Fibroblast of lung (primary cell): ENCODE data around the gene NQO1. TPM values are rescaled to one million over a fixed set of nuclear protein-coding genes. Genes with fewer than 3 reads are reported as not detected.

Experiments used
- DNase-seq, 2 donors: peaks; one replicate each; pipeline versions ENCODE4 v3.0.0 to v3.0.0-alpha.2; 2010; ENCODE audit warnings: low read depth in 2 of 2
- H2AFZ ChIP-seq: 2 replicates; pipeline ENCODE4 v1.5.1; 2012; ENCODE audit warnings: low read length, control low read depth, inconsistent platforms
- H3K27ac ChIP-seq: 2 replicates; pipeline ENCODE4 v1.5.1; 2011; ENCODE audit warnings: low read length, control low read depth; ENCODE audit not compliant: insufficient read depth
- H3K27me3 ChIP-seq: 2 replicates; pipeline ENCODE4 v1.5.1; 2011; ENCODE audit warnings: mild to moderate bottlenecking, low read length; ENCODE audit not compliant: control insufficient read depth, insufficient read depth
- H3K36me3 ChIP-seq: 2 replicates; pipeline ENCODE4 v1.5.1; 2011; ENCODE audit warnings: low read length; ENCODE audit not compliant: control insufficient read depth, insufficient read depth
- H3K4me1 ChIP-seq: 2 replicates; pipeline ENCODE4 v1.5.1; 2011; ENCODE audit warnings: low read length; ENCODE audit not compliant: control insufficient read depth, insufficient read depth; ENCODE audit errors: extremely low read depth
- H3K4me2 ChIP-seq: 2 replicates; pipeline ENCODE4 v1.5.1; 2011; ENCODE audit warnings: low read length, control low read depth; ENCODE audit not compliant: insufficient read depth; ENCODE audit errors: extremely low read depth
- H3K4me3 ChIP-seq, 4 experiments: fragments of 200-600 bp in 1 of 4; sonication (generic) in 1 of 4; replicated peaks in 1 of 4; 2 replicates each; pipeline ENCODE4 v1.5.1; 2011 to 2016; ENCODE audit warnings: low read length in 4 of 4, low read depth in 3 of 4, mild to moderate bottlenecking in 3 of 4, control low read depth in 2 of 4, inconsistent platforms in 1 of 4, mixed read lengths in 1 of 4; ENCODE audit not compliant: insufficient read depth in 1 of 4; ENCODE audit errors: control extremely low read depth in 1 of 4
- H3K79me2 ChIP-seq: 2 replicates; pipeline ENCODE4 v1.5.1; 2012; ENCODE audit warnings: mild to moderate bottlenecking, low read length, inconsistent platforms; ENCODE audit not compliant: control insufficient read depth, insufficient read depth
- H3K9ac ChIP-seq: 2 replicates; pipeline ENCODE4 v1.5.1; 2011; ENCODE audit warnings: mild to moderate bottlenecking, low read length, control low read depth; ENCODE audit not compliant: insufficient read depth
- H3K9me3 ChIP-seq: 2 replicates; pipeline ENCODE4 v1.5.1; 2012; ENCODE audit warnings: low read depth, low read length; ENCODE audit not compliant: control insufficient read depth, insufficient read depth
- H4K20me1 ChIP-seq: 2 replicates; pipeline ENCODE4 v1.5.1; 2011; ENCODE audit warnings: low read length; ENCODE audit not compliant: control insufficient read depth, insufficient read depth; ENCODE audit errors: extremely low read depth
- EZH2 ChIP-seq: IDR thresholded peaks from 2 replicates; pipeline ENCODE4 v1.5.1; 2012; ENCODE audit warnings: low read length, control low read depth, mild to moderate bottlenecking; ENCODE audit errors: missing control alignments
- polyA plus RNA-seq, 2 donors: library from polyadenylated mRNA; depleted of rRNA in 1 of 2; stranded (reverse) in 1 of 2; unstranded in 1 of 2; fragments of >200 nt; gene quantifications; 2 replicates each; pipeline ENCODE4 v1.2.1, GENCODE V29; 2011 to 2012; ENCODE audit warnings: missing spikeins in 1 of 2
- total RNA-seq: library from RNA; depleted of rRNA; stranded (reverse); fragments of >200 nt; gene quantifications from 2 replicates; pipeline ENCODE4 v1.2.1, GENCODE V29; 2014
- TF ChIP-seq, protein P1 (sequence below), 2 donors: IDR thresholded peaks in 1 of 2; conservative IDR thresholded peaks in 1 of 2; 1 replicate in 1 of 2; 2 replicates in 1 of 2; pipeline ENCODE4 v1.5.1; 2011 to 2012; ENCODE audit warnings: low read length in 2 of 2, control low read depth in 1 of 2, inconsistent platforms in 1 of 2, low read depth in 1 of 2, mild to moderate bottlenecking in 1 of 2

The NQO1 gene
- total and polyA plus RNA-seq, 2 donors (not counting 1 experiment from before 2014, with no cell fraction given): 583 to 779 TPM

DNA sequence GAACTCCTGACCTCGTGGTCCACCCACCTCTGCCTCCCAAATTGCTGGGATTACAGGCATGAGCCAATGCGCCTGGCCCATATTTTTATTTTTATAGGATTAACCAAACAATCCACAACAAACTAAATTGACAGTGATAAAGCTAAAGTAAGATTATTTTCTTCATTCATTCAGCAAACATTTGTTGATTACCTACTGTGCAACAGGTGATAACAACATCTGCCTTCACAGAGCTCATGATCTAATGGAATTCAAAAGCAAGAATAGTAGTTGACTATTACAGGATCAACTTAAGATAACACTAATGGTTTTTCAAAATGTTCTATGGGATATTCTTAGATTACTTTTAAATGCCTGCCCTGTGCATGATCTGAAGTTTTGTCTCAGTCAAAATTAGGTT, 37.8 kb downstream of the NQO1 start:
- H3K36me3 ChIP-seq: peaks cover 16% of the 10 kb centered on the region
- no peaks in the 10 kb centered on the region for H3K27me3 ChIP-seq
- TF ChIP-seq EZH2: no peak
- TF ChIP-seq, protein P1, sequence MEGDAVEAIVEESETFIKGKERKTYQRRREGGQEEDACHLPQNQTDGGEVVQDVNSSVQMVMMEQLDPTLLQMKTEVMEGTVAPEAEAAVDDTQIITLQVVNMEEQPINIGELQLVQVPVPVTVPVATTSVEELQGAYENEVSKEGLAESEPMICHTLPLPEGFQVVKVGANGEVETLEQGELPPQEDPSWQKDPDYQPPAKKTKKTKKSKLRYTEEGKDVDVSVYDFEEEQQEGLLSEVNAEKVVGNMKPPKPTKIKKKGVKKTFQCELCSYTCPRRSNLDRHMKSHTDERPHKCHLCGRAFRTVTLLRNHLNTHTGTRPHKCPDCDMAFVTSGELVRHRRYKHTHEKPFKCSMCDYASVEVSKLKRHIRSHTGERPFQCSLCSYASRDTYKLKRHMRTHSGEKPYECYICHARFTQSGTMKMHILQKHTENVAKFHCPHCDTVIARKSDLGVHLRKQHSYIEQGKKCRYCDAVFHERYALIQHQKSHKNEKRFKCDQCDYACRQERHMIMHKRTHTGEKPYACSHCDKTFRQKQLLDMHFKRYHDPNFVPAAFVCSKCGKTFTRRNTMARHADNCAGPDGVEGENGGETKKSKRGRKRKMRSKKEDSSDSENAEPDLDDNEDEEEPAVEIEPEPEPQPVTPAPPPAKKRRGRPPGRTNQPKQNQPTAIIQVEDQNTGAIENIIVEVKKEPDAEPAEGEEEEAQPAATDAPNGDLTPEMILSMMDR (conservative IDR thresholded peaks at IDR 0.05 in 1 of 2, IDR thresholded peaks at IDR 0.05 in 1 of 2; ENCODE audit: low read depth in 1 of 2, low read length in 2 of 2): no peak
- H3K4me1 ChIP-seq: no peaks in the 10 kb centered on the region
- no peak overlapping the region for H3K4me3 ChIP-seq
- H3K9ac ChIP-seq: no peak overlapping the region
- no peaks in the 10 kb centered on the region for H4K20me1 ChIP-seq
- H3K4me2 ChIP-seq: no peak overlapping the region
- no peak overlapping the region for H2AFZ ChIP-seq
- no peak overlapping the region for H3K27ac ChIP-seq
- no peaks in the 10 kb centered on the region for H3K79me2 ChIP-seq
- no peak for DNase-seq
- H3K9me3 ChIP-seq: no peaks in the 10 kb centered on the region

DNA sequence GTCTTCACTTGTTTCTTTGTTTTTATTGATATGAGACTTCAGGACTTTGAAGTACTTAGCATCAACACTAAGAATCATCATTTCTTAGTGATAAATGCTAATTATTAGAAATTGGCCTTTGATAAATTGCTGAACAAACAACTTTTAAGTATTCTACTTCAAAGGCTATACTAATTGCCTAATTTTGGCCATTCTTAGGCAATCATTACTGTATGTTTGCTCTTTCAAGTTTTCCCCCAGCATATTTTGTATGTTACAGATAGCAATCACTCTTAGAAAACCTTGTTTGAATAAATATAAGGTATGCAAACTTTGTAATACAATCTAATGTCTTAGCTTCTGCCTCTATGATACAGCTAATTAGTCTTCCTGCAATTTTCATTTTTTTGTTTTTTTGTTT, 46.0 kb downstream of the NQO1 start:
- no peak overlapping the region for H3K9ac ChIP-seq
- no peak for DNase-seq
- H3K4me3 ChIP-seq: no peak overlapping the region
- H3K79me2 ChIP-seq: no peaks in the 10 kb centered on the region
- no peak for TF ChIP-seq EZH2
- TF ChIP-seq, protein P1 (conservative IDR thresholded peaks at IDR 0.05 in 1 of 2, IDR thresholded peaks at IDR 0.05 in 1 of 2; ENCODE audit: low read depth in 1 of 2, low read length in 2 of 2): no peak
- no peak overlapping the region for H2AFZ ChIP-seq
- no peak overlapping the region for H3K4me2 ChIP-seq
- H3K4me1 ChIP-seq: no peaks in the 10 kb centered on the region
- no peaks in the 10 kb centered on the region for H4K20me1 ChIP-seq
- peaks cover 13% of the 10 kb centered on the region for H3K36me3 ChIP-seq
- H3K27me3 ChIP-seq: no peaks in the 10 kb centered on the region
- H3K9me3 ChIP-seq: no peaks in the 10 kb centered on the region
- no peak overlapping the region for H3K27ac ChIP-seq

DNA sequence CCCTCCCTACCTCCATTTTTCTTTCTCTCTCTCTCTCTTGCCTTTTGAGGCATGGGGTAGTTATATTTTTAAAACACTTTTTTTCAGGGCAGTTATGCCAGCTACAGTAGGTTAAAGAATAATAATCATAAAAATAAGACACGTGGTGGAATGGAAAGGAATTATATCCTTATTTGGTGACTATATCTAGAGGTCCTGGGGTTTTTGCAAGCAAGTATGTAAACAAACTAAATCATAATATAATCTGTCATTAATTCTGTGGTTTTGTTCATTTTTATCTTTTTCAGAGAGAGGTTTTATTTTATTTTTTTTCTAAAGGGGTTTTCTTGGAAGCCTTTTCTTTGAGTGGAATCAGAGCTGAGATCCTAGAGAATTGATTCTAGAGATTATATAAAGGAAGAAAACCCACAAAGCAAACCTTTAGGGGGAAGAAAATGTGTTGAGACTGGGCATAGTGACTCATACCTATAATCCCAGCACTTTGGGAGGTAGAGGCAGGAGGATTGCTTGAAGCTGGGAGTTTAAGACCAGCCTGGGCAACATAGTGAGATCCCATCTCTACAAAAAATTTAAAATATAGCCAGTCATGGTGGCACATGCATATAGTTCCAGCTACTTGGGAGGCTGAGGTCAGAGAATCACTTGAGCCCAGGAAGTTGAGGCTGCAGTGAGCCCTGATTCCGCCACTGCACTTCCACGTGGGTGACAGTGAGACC, 53.2 kb downstream of the NQO1 start:
- Histone ChIP-seq H3K4me1 (peaks cover 6% of the 10 kb centered on the region), H3K79me2 (no peaks in the 10 kb centered on the region), H3K4me2 (no peak overlapping the region), H3K36me3 (peaks cover 13% of the 10 kb centered on the region), H2AFZ (no peak overlapping the region), H3K4me3 (no peak overlapping the region), H3K27ac (no peak overlapping the region), H4K20me1 (no peaks in the 10 kb centered on the region), H3K9ac (no peak overlapping the region), H3K9me3 (no peaks in the 10 kb centered on the region), H3K27me3 (no peaks in the 10 kb centered on the region)
- no peak for TF ChIP-seq EZH2
- TF ChIP-seq, protein P1 (conservative IDR thresholded peaks at IDR 0.05 in 1 of 2, IDR thresholded peaks at IDR 0.05 in 1 of 2; ENCODE audit: low read depth in 1 of 2, low read length in 2 of 2): no peak
- DNase-seq: peak in 1 of 2 donors; percentile 66
